GM13976 (cell line): ENCODE results near the gene GRPR.
"Not testable (repeated sequence)": the region's sequence is repeated elsewhere in the genome, so short reads cannot be mapped to it uniquely, and the experiment has no call there.

Experiments
- DNase-seq: peaks from one replicate; pipeline ENCODE4 v3.0.0; 2012; ENCODE audit warnings: low spot score
- CTCF ChIP-seq: IDR thresholded peaks from 2 replicates; pipeline ENCODE4 v1.5.1; 2012; ENCODE audit warnings: borderline replicate concordance, mild to moderate bottlenecking; ENCODE audit not compliant: insufficient read depth; ENCODE audit errors: extremely low read depth, missing control alignments, control extremely low read depth
- in situ Hi-C: fragments of 300-500 bp; cut with MboI; formaldehyde crosslinking; loops from one replicate; pipeline ENCODE4 v1.12.0; 2022; ENCODE audit warnings: low sequenced_read_pairs, mixed read lengths, inconsistent platforms; ENCODE audit not compliant: unreplicated experiment

GRPR gene

DNA sequence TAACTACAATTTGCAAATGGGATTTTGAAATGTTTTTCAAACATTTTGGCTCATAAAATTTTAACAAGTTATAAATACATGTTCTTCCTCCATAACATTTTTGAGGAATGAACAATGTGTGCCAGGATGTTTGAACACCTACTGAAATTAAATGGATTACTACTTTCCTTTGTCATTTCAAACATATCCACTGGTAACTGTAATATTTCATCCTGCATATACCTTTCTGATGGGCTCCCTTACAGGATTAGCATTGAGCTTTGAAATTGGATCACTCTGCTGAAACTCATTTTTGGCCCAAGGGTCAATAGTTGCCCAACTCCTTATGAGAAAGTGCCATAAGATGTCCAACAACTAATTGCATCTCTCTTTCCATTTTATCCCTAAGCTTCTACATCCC lies 17.6 kb downstream of the GRPR start:
- in situ Hi-C loops, result loop anchor here (25.0 kb wide), 1 partner anchor 296 kb away; no protein-coding TSS in a partner anchor
- DNase-seq, result no peak
- TF ChIP-seq CTCF, result no peak

DNA sequence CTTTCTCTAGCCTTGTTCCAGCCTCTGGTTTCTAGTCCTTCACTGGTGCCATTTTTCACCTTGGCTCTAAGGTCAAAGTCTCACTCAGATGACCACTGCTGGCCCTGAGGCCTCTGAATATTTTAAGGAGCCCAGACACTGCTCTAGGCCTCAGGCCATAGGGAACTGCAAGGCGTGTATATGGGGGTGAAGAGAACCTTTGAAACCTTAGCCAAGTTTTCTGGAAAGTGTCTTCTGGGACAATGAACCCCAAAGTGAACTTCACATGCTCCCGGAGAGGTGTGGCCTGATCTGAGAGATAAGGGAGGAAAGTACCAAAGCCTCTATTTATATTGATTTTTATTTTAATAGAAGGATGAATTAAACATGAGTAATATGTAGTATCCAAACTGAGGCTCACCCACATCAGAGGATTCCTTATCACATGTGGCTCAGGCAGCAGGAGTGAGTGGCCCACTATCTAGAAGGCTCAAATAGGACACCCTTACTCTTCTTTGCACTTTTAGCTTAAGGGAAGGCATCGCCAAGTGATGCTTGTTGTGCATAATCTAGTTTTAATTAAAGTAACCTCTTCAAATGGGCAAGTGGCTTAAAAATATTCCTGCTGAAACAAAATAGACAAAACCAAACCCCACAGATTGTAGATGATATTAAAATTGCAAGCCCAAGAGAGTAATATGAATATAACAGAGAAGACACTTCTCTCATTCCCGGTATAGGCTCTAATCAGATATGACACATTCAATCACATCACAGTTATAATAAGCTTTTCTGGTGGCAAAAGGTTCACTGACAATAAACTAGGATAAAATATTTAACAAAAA lies 18.3 kb downstream of the GRPR start:
- no peak for TF ChIP-seq CTCF

GRCh38 chrX:16142246-16142558 lies 18.8 kb downstream of the GRPR start:
- in situ Hi-C loops, result loop anchor here (25.0 kb wide), 1 partner anchor 295 kb away; no protein-coding TSS in a partner anchor
- TF ChIP-seq CTCF, result no peak
- DNase-seq, result no peak

More for the DNA sequence above, 18.3 kb downstream of the GRPR start:
- in situ Hi-C loops, result loop anchor here (25.0 kb wide), 1 partner anchor 296 kb away; no protein-coding TSS in a partner anchor
- no peak for DNase-seq

GRCh38 chrX:16143968-16144367 lies 20.6 kb downstream of the GRPR start:
- no peak for TF ChIP-seq CTCF
- in situ Hi-C loops, result loop anchor here (25.0 kb wide), 1 partner anchor 293 kb away; no protein-coding TSS in a partner anchor
- DNase-seq, result no peak

DNA sequence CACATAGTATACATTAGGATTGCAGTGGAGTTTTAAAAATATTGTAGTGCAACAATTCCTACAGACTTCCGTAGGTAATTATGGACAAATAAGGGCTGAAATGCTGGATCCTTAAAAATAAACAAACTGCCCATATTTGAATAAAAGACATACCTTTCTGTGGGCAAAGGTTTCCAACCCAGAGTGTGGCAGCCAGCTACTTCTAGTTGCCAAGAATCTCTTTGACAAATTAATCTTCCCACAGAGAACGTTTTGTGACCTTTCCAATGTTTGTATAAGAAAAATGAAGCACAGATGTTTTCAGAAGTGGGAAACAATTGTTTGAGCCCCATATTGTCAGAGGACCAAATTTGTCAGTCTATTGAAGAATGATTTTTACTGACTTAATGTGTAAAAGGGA lies 21.1 kb downstream of the GRPR start:
- TF ChIP-seq CTCF, result no peak
- no peak for DNase-seq
- in situ Hi-C loops, result loop anchor here (25.0 kb wide), 1 partner anchor 293 kb away; no protein-coding TSS in a partner anchor

- in situ Hi-C loops, result loop anchor here (25.0 kb wide), 1 partner anchor 292 kb away; no protein-coding TSS in a partner anchor
- not testable (repeated sequence) for DNase-seq
Measured at GRCh38 chrX:16145093-16145492, 21.7 kb downstream of the GRPR start.

GRCh38 chrX:16145656-16146055 lies 22.3 kb downstream of the GRPR start:
- DNase-seq, result no peak
- in situ Hi-C loops, result loop anchor here (25.0 kb wide), 1 partner anchor 292 kb away; no protein-coding TSS in a partner anchor
- no peak for TF ChIP-seq CTCF
